A673 (cell line): ENCODE measurements around the gene TTC3.

Source experiments
- CTCF ChIP-seq: fragments of 300-800, 200-600 bp; sonication (generic); conservative IDR thresholded peaks from 2 replicates; pipeline ENCODE4 v1.5.1; 2017; ENCODE audit warnings: low read depth, mild to moderate bottlenecking, antibody characterized with exemption, low read length, moderate library complexity, mixed read lengths
- EZH2 ChIP-seq: fragments of 200-600 bp; sonication (generic); IDR thresholded peaks from 2 replicates; pipeline ENCODE4 v1.6.1; 2017; ENCODE audit warnings: borderline replicate concordance, low read depth, mild to moderate bottlenecking, mixed read lengths, antibody characterized with exemption, low read length; ENCODE audit not compliant: poor library complexity, severe bottlenecking

DNA sequence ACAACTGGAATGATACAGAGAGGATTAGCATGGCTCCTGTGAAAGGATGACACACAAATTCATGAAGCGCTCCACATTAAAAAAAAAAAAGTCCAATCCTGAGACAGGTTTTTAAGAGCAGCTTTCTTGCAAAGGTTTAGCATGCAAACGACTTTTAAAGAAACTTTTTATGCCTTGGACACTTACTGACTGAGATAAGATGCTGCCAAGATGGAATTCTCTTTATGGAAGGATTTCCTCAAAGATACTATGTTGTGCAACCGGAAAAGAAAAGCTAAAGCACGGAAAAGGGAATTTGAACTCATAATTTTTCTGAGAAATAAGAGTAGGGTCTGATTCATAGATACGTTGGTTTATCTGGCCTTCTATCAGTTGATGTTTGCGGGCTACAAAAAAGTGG lies 27.5 kb upstream of the TTC3 start:
- no peak for TF ChIP-seq CTCF
- no peak for TF ChIP-seq EZH2
